ENCODE measurements around the gene ZCCHC3.

ZCCHC3 gene

GRCh38 chr20:270517-270916 is 26.9 kb upstream of the ZCCHC3 start:
- Histone ChIP-seq H3K4me1 (ENCODE audit: control insufficient read depth, insufficient read depth, low read length, unreplicated experiment) (peaks cover 3% of the 10 kb centered on the region), H3K27me3 (ENCODE audit: insufficient read depth, low read length) (no peaks in the 10 kb centered on the region), H3K27ac (ENCODE audit: low read depth, low read length) (no peak overlapping the region), H3K4me3 (ENCODE audit: low read depth, low read length) (no peak overlapping the region), H3K36me3 (ENCODE audit: insufficient read depth, low read length) (no peaks in the 10 kb centered on the region), H2AFZ (ENCODE audit: low read length, unreplicated experiment) (no peak overlapping the region), H3K79me2 (ENCODE audit: control insufficient read depth, insufficient read depth, low read length, unreplicated experiment) (no peaks in the 10 kb centered on the region)

DNA sequence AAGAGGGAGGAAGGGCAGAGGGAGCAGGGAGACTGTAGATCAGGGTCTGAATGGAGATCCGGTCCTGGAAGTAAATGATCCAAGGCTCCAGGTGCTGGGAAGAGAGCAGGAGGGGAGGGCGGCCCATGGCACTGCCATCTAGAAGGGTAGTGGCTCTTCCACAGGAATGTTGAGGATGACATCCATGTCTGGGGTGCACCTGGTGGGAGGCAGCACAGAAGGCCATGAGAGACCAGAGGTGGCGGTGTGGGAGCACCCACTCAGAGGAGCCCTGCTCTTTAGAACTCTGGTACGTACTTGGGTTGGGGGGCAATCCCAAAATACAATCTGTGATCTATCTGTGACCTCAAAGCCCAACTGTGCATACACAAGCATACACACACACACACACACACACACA is 26.3 kb upstream of the ZCCHC3 start:
- no peak overlapping the region for H3K4me3 ChIP-seq (ENCODE audit: low read depth, low read length)
- no peak overlapping the region for H2AFZ ChIP-seq (ENCODE audit: low read length, unreplicated experiment)
- H3K27ac ChIP-seq (ENCODE audit: low read depth, low read length): no peak overlapping the region
- H3K27me3 ChIP-seq (ENCODE audit: insufficient read depth, low read length): no peaks in the 10 kb centered on the region
- H3K4me1 ChIP-seq (ENCODE audit: control insufficient read depth, insufficient read depth, low read length, unreplicated experiment): peaks cover 3% of the 10 kb centered on the region
- H3K36me3 ChIP-seq (ENCODE audit: insufficient read depth, low read length): no peaks in the 10 kb centered on the region
- H3K79me2 ChIP-seq (ENCODE audit: control insufficient read depth, insufficient read depth, low read length, unreplicated experiment): no peaks in the 10 kb centered on the region

- no peaks in the 10 kb centered on the region for H3K27me3 ChIP-seq (ENCODE audit: insufficient read depth, low read length)
- H3K79me2 ChIP-seq (ENCODE audit: control insufficient read depth, insufficient read depth, low read length, unreplicated experiment): no peaks in the 10 kb centered on the region
- peaks cover under 1% of the 10 kb centered on the region for H3K4me1 ChIP-seq (ENCODE audit: control insufficient read depth, insufficient read depth, low read length, unreplicated experiment)
- no peak overlapping the region for H2AFZ ChIP-seq (ENCODE audit: low read length, unreplicated experiment)
- no peak overlapping the region for H3K4me3 ChIP-seq (ENCODE audit: low read depth, low read length)
- no peak overlapping the region for H3K27ac ChIP-seq (ENCODE audit: low read depth, low read length)
- no peaks in the 10 kb centered on the region for H3K36me3 ChIP-seq (ENCODE audit: insufficient read depth, low read length)
Observed at GRCh38 chr20:271528-271927, 25.8 kb upstream of the ZCCHC3 start.

DNA sequence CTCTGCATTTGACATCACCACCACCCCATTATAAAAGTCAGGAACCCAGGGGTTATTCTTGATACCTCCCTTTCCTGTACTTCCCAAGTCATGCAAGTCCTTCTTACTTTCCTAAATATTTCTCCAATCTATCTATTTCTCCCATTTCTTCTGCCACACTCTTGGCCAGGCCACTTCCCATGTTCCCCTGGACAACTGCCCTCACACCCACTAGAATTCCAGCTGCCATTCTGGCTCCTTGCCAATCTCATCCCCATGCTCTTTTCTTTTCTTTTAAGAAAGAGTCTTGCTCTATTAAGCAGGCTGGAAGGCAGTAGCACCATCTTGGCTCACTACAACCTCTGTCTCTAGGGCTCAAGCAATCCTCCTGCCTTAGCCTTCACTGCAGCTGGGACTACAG is 24.7 kb upstream of the ZCCHC3 start:
- Histone ChIP-seq H3K4me3 (ENCODE audit: low read depth, low read length) (no peak overlapping the region), H2AFZ (ENCODE audit: low read length, unreplicated experiment) (no peak overlapping the region), H3K27me3 (ENCODE audit: insufficient read depth, low read length) (no peaks in the 10 kb centered on the region), H3K4me1 (ENCODE audit: control insufficient read depth, insufficient read depth, low read length, unreplicated experiment) (no peaks in the 10 kb centered on the region), H3K36me3 (ENCODE audit: insufficient read depth, low read length) (no peaks in the 10 kb centered on the region; the same call in 1 of the 2 replicates), H3K27ac (ENCODE audit: low read depth, low read length) (no peak overlapping the region), H3K79me2 (ENCODE audit: control insufficient read depth, insufficient read depth, low read length, unreplicated experiment) (no peaks in the 10 kb centered on the region)

DNA sequence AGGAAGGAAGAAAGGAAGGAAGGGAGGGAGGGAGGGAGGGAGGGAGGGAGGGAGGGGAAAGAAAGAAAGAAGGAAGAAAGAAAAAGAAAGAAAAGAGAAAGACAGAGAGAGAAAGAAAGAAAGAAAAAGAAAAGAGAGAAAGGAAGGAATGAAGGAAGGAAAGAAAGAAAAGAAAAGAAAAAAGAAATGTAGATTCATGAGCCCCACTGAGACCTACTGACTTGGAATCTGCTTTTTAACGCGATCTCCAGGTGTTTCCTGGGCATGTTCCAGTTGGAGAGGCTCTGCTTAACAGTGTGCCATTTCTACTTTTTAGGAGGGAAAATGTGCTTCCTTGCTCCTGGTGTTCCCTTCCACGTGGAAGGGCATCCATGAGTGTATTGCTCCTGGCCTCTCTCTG is 23.5 kb upstream of the ZCCHC3 start:
- Histone ChIP-seq H3K79me2 (ENCODE audit: control insufficient read depth, insufficient read depth, low read length, unreplicated experiment) (no peaks in the 10 kb centered on the region), H3K4me1 (ENCODE audit: control insufficient read depth, insufficient read depth, low read length, unreplicated experiment) (no peaks in the 10 kb centered on the region), H3K36me3 (ENCODE audit: insufficient read depth, low read length) (no peaks in the 10 kb centered on the region; the same call in 1 of the 2 replicates), H3K27me3 (ENCODE audit: insufficient read depth, low read length) (no peaks in the 10 kb centered on the region), H2AFZ (ENCODE audit: low read length, unreplicated experiment) (no peak overlapping the region), H3K27ac (ENCODE audit: low read depth, low read length) (no peak overlapping the region), H3K4me3 (ENCODE audit: low read depth, low read length) (no peak overlapping the region)

DNA sequence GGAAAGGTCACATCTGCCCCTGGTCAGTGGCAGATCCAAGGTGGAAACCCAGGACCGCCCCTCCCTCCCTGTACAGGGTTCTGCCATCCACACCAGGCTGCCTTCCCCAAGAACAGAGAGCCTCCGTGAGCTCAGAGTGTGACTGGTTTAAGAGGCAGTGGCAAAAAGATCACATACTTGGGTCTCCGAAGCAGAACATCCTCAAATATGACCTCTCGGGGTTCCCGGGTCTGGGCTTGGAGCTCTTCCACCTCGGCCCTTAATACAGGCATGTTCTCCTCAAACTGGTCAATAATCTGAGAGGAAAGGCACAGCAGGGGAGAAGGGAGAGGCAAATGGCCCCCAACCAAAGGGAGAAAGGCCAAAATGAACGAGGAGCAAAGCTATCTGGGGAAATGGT is 21.6 kb upstream of the ZCCHC3 start:
- Histone ChIP-seq H3K79me2 (ENCODE audit: control insufficient read depth, insufficient read depth, low read length, unreplicated experiment) (no peaks in the 10 kb centered on the region), H3K4me1 (ENCODE audit: control insufficient read depth, insufficient read depth, low read length, unreplicated experiment) (no peaks in the 10 kb centered on the region), H3K36me3 (ENCODE audit: insufficient read depth, low read length) (no peaks in the 10 kb centered on the region; the same call in 1 of the 2 replicates), H3K4me3 (ENCODE audit: low read depth, low read length) (no peak overlapping the region), H3K27me3 (ENCODE audit: insufficient read depth, low read length) (no peaks in the 10 kb centered on the region), H3K27ac (ENCODE audit: low read depth, low read length) (no peak overlapping the region), H2AFZ (ENCODE audit: low read length, unreplicated experiment) (no peak overlapping the region)

GRCh38 chr20:276620-277495 is 20.5 kb upstream of the ZCCHC3 start:
- Histone ChIP-seq H3K27me3 (ENCODE audit: insufficient read depth, low read length) (no peaks in the 10 kb centered on the region), H3K79me2 (ENCODE audit: control insufficient read depth, insufficient read depth, low read length, unreplicated experiment) (no peaks in the 10 kb centered on the region), H3K4me3 (ENCODE audit: low read depth, low read length) (no peak overlapping the region), H3K4me1 (ENCODE audit: control insufficient read depth, insufficient read depth, low read length, unreplicated experiment) (no peaks in the 10 kb centered on the region), H3K27ac (ENCODE audit: low read depth, low read length) (no peak overlapping the region), H3K36me3 (ENCODE audit: insufficient read depth, low read length) (no peaks in the 10 kb centered on the region; the same call in 1 of the 2 replicates), H2AFZ (ENCODE audit: low read length, unreplicated experiment) (no peak overlapping the region)

DNA sequence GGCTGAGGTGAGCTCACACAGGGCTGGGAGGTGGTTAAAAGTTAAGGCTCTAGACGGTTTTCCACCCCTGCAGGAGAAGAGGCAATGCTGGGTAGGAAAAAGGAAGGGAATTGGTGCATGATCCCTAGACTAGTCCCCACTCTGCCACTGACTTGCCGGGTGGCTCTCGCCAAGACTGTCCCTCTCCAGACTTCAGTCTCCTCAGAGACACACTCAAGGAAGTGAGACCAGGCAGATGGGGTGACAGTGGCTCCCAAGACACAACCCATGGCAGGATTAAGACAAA is 19.9 kb upstream of the ZCCHC3 start:
- no peaks in the 10 kb centered on the region for H3K4me1 ChIP-seq (ENCODE audit: control insufficient read depth, insufficient read depth, low read length, unreplicated experiment)
- H3K79me2 ChIP-seq (ENCODE audit: control insufficient read depth, insufficient read depth, low read length, unreplicated experiment): no peaks in the 10 kb centered on the region
- no peaks in the 10 kb centered on the region for H3K27me3 ChIP-seq (ENCODE audit: insufficient read depth, low read length)
- H3K36me3 ChIP-seq (ENCODE audit: insufficient read depth, low read length): no peaks in the 10 kb centered on the region; the same call in 1 of the 2 replicates
- H3K27ac ChIP-seq (ENCODE audit: low read depth, low read length): no peak overlapping the region
- H2AFZ ChIP-seq (ENCODE audit: low read length, unreplicated experiment): no peak overlapping the region
- H3K4me3 ChIP-seq (ENCODE audit: low read depth, low read length): no peak overlapping the region

DNA sequence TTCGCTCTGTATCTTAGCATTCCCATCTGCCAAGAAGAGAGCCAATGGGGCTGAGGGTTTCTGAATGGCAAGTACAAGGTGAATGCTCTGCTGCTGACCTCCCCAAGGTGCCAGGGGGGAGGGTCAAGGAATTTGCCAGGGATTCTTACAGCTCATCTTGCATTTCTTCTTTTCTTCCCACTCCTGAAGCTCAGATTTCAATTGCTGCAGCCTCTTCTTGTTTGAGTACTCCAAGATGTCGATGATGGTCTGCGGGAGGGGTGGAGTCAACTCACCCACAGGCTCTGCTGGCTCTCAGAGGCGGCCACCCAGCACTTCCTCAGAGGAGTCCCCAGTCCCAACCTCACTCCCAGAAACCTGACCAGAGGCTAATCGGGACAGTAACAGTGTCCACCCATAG is 19.2 kb upstream of the ZCCHC3 start:
- no peaks in the 10 kb centered on the region; the same call in 1 of the 2 replicates for H3K36me3 ChIP-seq (ENCODE audit: insufficient read depth, low read length)
- H3K27me3 ChIP-seq (ENCODE audit: insufficient read depth, low read length): no peaks in the 10 kb centered on the region
- H3K27ac ChIP-seq (ENCODE audit: low read depth, low read length): no peak overlapping the region
- H3K79me2 ChIP-seq (ENCODE audit: control insufficient read depth, insufficient read depth, low read length, unreplicated experiment): no peaks in the 10 kb centered on the region
- H2AFZ ChIP-seq (ENCODE audit: low read length, unreplicated experiment): no peak overlapping the region
- H3K4me1 ChIP-seq (ENCODE audit: control insufficient read depth, insufficient read depth, low read length, unreplicated experiment): no peaks in the 10 kb centered on the region
- no peak overlapping the region for H3K4me3 ChIP-seq (ENCODE audit: low read depth, low read length)

- Histone ChIP-seq H3K79me2 (ENCODE audit: control insufficient read depth, insufficient read depth, low read length, unreplicated experiment) (no peaks in the 10 kb centered on the region), H3K27ac (ENCODE audit: low read depth, low read length) (no peak overlapping the region), H3K36me3 (ENCODE audit: insufficient read depth, low read length) (no peaks in the 10 kb centered on the region; the same call in 1 of the 2 replicates), H3K4me1 (ENCODE audit: control insufficient read depth, insufficient read depth, low read length, unreplicated experiment) (no peaks in the 10 kb centered on the region), H3K27me3 (ENCODE audit: insufficient read depth, low read length) (no peaks in the 10 kb centered on the region), H3K4me3 (ENCODE audit: low read depth, low read length) (peak overlapping the region; percentile 68), H2AFZ (ENCODE audit: low read length, unreplicated experiment) (peak overlapping the region; percentile 32)
Observed at GRCh38 chr20:278607-279571, 18.5 kb upstream of the ZCCHC3 start.
